SK-N-MC (cell line): ENCODE measurements around the gene RALA.

ENCODE experiments used
- FOXP2 ChIP-seq: optimal IDR thresholded peaks from 2 replicates; pipeline ENCODE3; 2011; ENCODE audit warnings: mild to moderate bottlenecking, moderate library complexity; ENCODE audit not compliant: insufficient read depth; ENCODE audit errors: extremely low read length, control extremely low read depth
- POLR2AphosphoS5 ChIP-seq: IDR thresholded peaks from 2 replicates; pipeline ENCODE4 v1.6.1; 2012; ENCODE audit warnings: mild to moderate bottlenecking, low read depth, low read length, borderline replicate concordance

DNA sequence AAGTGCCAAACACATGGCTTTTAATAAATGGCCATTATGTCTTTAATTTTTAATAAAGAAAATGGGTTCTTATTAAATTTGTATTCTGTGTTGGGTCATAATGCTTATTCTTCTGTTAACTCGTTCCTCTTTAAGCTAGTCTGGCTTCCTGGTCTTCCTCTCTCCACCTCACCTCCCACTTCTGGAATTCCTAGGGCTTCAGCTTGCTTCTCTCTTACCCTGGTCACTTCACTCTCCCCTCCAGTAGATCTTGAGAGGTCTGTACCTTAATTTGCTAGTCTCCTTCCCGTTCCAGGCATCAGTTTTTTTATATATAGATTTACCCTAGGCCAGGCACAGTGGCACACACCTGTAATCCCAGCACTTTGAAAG, 111.2 kb downstream of the RALA start:
- no peak for TF ChIP-seq FOXP2
- no peak for TF ChIP-seq POLR2AphosphoS5
